Parietal lobe (tissue), 2 donors: Measurements from ENCODE around the gene COL5A2. TPM values are rescaled to one million over a fixed set of nuclear protein-coding genes. Genes with fewer than 3 reads are reported as not detected.

Experiments used
- small RNA-seq: library from RNA; depleted of rRNA; stranded (forward); fragments of <200 nt; gene quantifications from one replicate; pipeline ENCODE3, GENCODE V24; 2014; ENCODE audit warnings: low replicate concordance
- total RNA-seq: library from RNA; depleted of rRNA; stranded (reverse); fragments of >200 nt; gene quantifications from one replicate; pipeline ENCODE4 v1.2.3, GENCODE V29; 2014

The COL5A2 gene
- 10.3 TPM for total RNA-seq

DNA sequence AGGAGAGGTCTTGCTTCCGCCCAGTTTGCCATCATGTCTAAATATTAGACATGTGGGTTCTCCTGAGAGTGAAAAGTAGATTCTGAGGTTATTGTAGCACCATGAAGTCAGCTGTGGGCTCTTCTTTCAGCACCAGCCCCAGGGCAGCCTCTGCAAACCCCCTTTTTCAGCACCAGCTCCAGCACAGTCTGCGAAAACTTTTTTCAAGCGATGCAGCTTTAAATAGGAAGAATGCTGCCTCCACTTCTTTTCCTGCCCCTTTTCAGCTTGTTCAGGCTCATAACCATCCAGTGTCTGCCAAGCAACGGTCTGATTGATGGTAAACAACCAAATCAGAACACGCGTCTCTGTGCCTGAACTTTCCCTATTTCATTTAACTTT lies at the start of gene COL5A2:
Gene COL5A2, minus strand, starts transcription at position 192 of the 381 bp plus-strand sequence. Its CDS starts 157 bp downstream, at position 35.

Small RNAs within 50 kb of the gene (small RNA-seq; reads per million reads assigned to genes)
- not detected for gene MIR3129

Other genes with a start within 250 kb of the COL5A2 start
- 19.1 TPM for gene COL3A1, start 205.4 kb downstream of the COL5A2 start, total RNA-seq